HepG2 (cell line): ENCODE results near the gene NUP153. TPM values are rescaled to one million over a fixed set of nuclear protein-coding genes. Genes with fewer than 3 reads are reported as not detected.

Source experiments
- ATAD3A ChIP-seq: sonication (generic); formaldehyde crosslinking; IDR thresholded peaks from 2 replicates; pipeline ENCODE4 v1.4.0; 2020; ENCODE audit warnings: missing genetic modification reagents
- ETV5 ChIP-seq: IDR thresholded peaks from 2 replicates; pipeline ENCODE4 v1.6.1; 2018; ENCODE audit warnings: missing biosample characterization, missing genetic modification reagents, inconsistent platforms, borderline replicate concordance
- FIP1L1 ChIP-seq: fragments of 200-400 bp; formaldehyde crosslinking; IDR thresholded peaks from 2 replicates; pipeline ENCODE4 v1.6.1; 2018; ENCODE audit warnings: low read depth, mild to moderate bottlenecking, low read length, moderate library complexity, borderline replicate concordance; ENCODE audit not compliant: insufficient read depth
- GATAD2A ChIP-seq: IDR thresholded peaks from 2 replicates; pipeline ENCODE4 v1.6.1; 2016
- HDAC1 ChIP-seq: sonication (generic); formaldehyde crosslinking; IDR thresholded peaks from 2 replicates; pipeline ENCODE4 v1.5.1; 2020; ENCODE audit warnings: mild to moderate bottlenecking, missing genetic modification reagents
- HNF4G ChIP-seq, 2 experiments: sonication (generic) in 1 of 2; formaldehyde crosslinking in 1 of 2; IDR thresholded peaks; 2 replicates each; pipeline versions ENCODE4 v1.4.0 to v1.6.1; 2011 to 2020; ENCODE audit warnings: borderline replicate concordance in 2 of 2, low read depth in 2 of 2, mild to moderate bottlenecking in 2 of 2, low read length in 1 of 2, missing genetic modification reagents in 1 of 2, moderate library complexity in 1 of 2
- HOXA7 ChIP-seq: sonication (generic); formaldehyde crosslinking; IDR thresholded peaks from 2 replicates; pipeline ENCODE4 v1.8.1; 2022; ENCODE audit warnings: mild to moderate bottlenecking, missing genetic modification reagents, moderate library complexity
- IKZF4 ChIP-seq: sonication (generic); formaldehyde crosslinking; IDR thresholded peaks from 2 replicates; pipeline ENCODE4 v1.5.1; 2020; ENCODE audit warnings: borderline replicate concordance, mild to moderate bottlenecking, low read depth, missing genetic modification reagents; ENCODE audit errors: not compliant biosample characterization
- KLF6 ChIP-seq: IDR thresholded peaks from 2 replicates; pipeline ENCODE4 v1.8.0; 2016; ENCODE audit warnings: missing biosample characterization, missing genetic modification reagents
- MYC ChIP-seq: sonication (generic); formaldehyde crosslinking; IDR thresholded peaks from 2 replicates; pipeline ENCODE4 v1.9.0; 2021; ENCODE audit warnings: missing genetic modification reagents, borderline replicate concordance
- SP1 ChIP-seq, 2 experiments: fragments of 450-650 bp in 1 of 2; sonication (generic) in 1 of 2; formaldehyde crosslinking in 1 of 2; IDR thresholded peaks; 2 replicates each; pipeline versions ENCODE4 v1.4.0 to v1.6.1; 2016 to 2020; ENCODE audit warnings: missing genetic modification reagents in 1 of 2
- ZBTB40 ChIP-seq, 2 experiments: fragments of 450-650 bp in 1 of 2; sonication (generic) in 1 of 2; formaldehyde crosslinking in 1 of 2; IDR thresholded peaks; 2 replicates each; pipeline versions ENCODE4 v1.6.1 to v1.8.0; 2016 to 2022; ENCODE audit warnings: antibody characterized with exemption in 1 of 2, mild to moderate bottlenecking in 1 of 2, missing genetic modification reagents in 1 of 2
- ZFY ChIP-seq: sonication (generic); formaldehyde crosslinking; IDR thresholded peaks from 2 replicates; pipeline ENCODE4 v1.4.0; 2020; ENCODE audit warnings: missing genetic modification reagents
- ZNF329 ChIP-seq: sonication (generic); formaldehyde crosslinking; IDR thresholded peaks from 2 replicates; pipeline ENCODE4 v1.9.0; 2021; ENCODE audit warnings: low read depth, mild to moderate bottlenecking, missing genetic modification reagents
- ZNF562 ChIP-seq: sonication (generic); formaldehyde crosslinking; IDR thresholded peaks from 2 replicates; pipeline ENCODE4 v1.8.0; 2022; ENCODE audit warnings: missing genetic modification reagents, borderline replicate concordance
- ZNF670 ChIP-seq: sonication (generic); formaldehyde crosslinking; IDR thresholded peaks from 2 replicates; pipeline ENCODE4 v1.8.0; 2022; ENCODE audit warnings: mild to moderate bottlenecking, missing genetic modification reagents, borderline replicate concordance
- ZNF777 ChIP-seq: sonication (generic); formaldehyde crosslinking; IDR thresholded peaks from 2 replicates; pipeline ENCODE4 v1.4.0; 2020; ENCODE audit warnings: missing genetic modification reagents
- ZNF781 ChIP-seq: sonication (generic); formaldehyde crosslinking; IDR thresholded peaks from 2 replicates; pipeline ENCODE4 v1.5.1; 2020; ENCODE audit warnings: borderline replicate concordance, mild to moderate bottlenecking, missing genetic modification reagents; ENCODE audit errors: not compliant biosample characterization
- ZNF841 ChIP-seq: sonication (generic); formaldehyde crosslinking; IDR thresholded peaks from 2 replicates; pipeline ENCODE4 v1.8.1; 2023; ENCODE audit warnings: missing genetic modification reagents, borderline replicate concordance
- polyA plus RNA-seq, 8 experiments: library from polyadenylated mRNA; depleted of rRNA in 3 of 8; stranded (reverse) in 7 of 8; unstranded in 1 of 8; fragments of >200 nt; fragmentation: Illumina TruSeq in 4 of 8; extraction: Trizol in 4 of 8; gene quantifications; 2 replicates each; pipeline versions ENCODE4 v1.2.1 to v1.2.3, GENCODE V29; 2011 to 2016; ENCODE audit warnings: low read depth in 4 of 8, missing spikeins in 1 of 8, mixed read lengths in 1 of 8; ENCODE audit not compliant: insufficient read depth in 1 of 8
- total RNA-seq, 5 experiments: library from RNA; depleted of rRNA; stranded (reverse); fragments of >200 nt; fragmentation: Illumina TruSeq; extraction: Trizol; gene quantifications; 2 replicates each; pipeline ENCODE4 v1.2.3, GENCODE V29; 2016; ENCODE audit warnings: low read depth in 1 of 5

The NUP153 gene
- total and polyA plus RNA-seq, 2 of the 13 experiments (the other 11 are each of a cell fraction or from before 2014, with no cell fraction given) = 29.8 to 55.2 TPM

GRCh38 chr6:17600527-17601385 lies 106.0 kb downstream of the NUP153 start (continued):
- no peak for TF ChIP-seq ZBTB40 (IDR thresholded peaks at IDR 0.05)
- TF ChIP-seq ZBTB40 (CRISPR knock-in tag; IDR thresholded peaks at IDR 0.05) = no peak; the same call in 1 of the 2 replicates
- peak; percentile 23 for TF ChIP-seq ZNF777 (CRISPR knock-in tag)
- peak; percentile 85; the same call in 1 of the 2 replicates for TF ChIP-seq ZNF841
- no peak for TF ChIP-seq ZNF562 (CRISPR knock-in tag)
- TF ChIP-seq MYC (CRISPR knock-in tag) = peak; percentile 54; the same call in 1 of the 2 replicates
- TF ChIP-seq HNF4G (IDR thresholded peaks at IDR 0.05; ENCODE audit: borderline replicate concordance, low read depth, low read length) = no peak
- no peak for TF ChIP-seq HNF4G (CRISPR knock-in tag; IDR thresholded peaks at IDR 0.05; ENCODE audit: borderline replicate concordance, low read depth)
- TF ChIP-seq ZNF329 (CRISPR knock-in tag) = 0 out of 2 replicates have a peak, but pooled peaks have one; percentile 63
- no peak for TF ChIP-seq HOXA7 (CRISPR knock-in tag)
- TF ChIP-seq IKZF4 (CRISPR knock-in tag) = no peak
- TF ChIP-seq ETV5 (CRISPR knock-in tag) = 0 out of 2 replicates have a peak, but pooled peaks have one; percentile 18
- no peak for TF ChIP-seq KLF6 (CRISPR knock-in tag)
- TF ChIP-seq SP1 (IDR thresholded peaks at IDR 0.05) = no peak
- no peak for TF ChIP-seq SP1 (CRISPR knock-in tag; IDR thresholded peaks at IDR 0.05)
- TF ChIP-seq ZNF670 (CRISPR knock-in tag) = peak; percentile 74; the same call in 1 of the 2 replicates
- TF ChIP-seq HDAC1 = 0 out of 2 replicates have a peak, but pooled peaks have one; percentile 16
- TF ChIP-seq FIP1L1 = no peak
- no peak for TF ChIP-seq GATAD2A
- peak; percentile 93 for TF ChIP-seq ZFY (CRISPR knock-in tag)
- no peak for TF ChIP-seq ZNF781
- no peak for TF ChIP-seq ATAD3A (CRISPR knock-in tag)
